Kidney (tissue), 14 donors: Measurements from ENCODE around the gene PNPLA7. TPM values are rescaled to one million over a fixed set of nuclear protein-coding genes. Genes with fewer than 3 reads are reported as not detected.

Experiments used
- DNase-seq, 5 donors: peaks; one replicate each; pipeline ENCODE4 v3.0.0-alpha.2; 2013 to 2020
- FAIRE-seq: peaks from 2 replicates; lab custom pipeline; 2012; peaks lifted over from hg19 to GRCh38; lab: Jason Lieb, UNC
- H3K27ac ChIP-seq, 2 donors: one replicate each; pipeline ENCODE4 v1.7.0; 2013; ENCODE audit warnings: low read depth in 2 of 2, low read length in 2 of 2, inconsistent platforms in 1 of 2
- H3K27me3 ChIP-seq: one replicate; pipeline ENCODE4 v1.7.1; 2013; ENCODE audit warnings: low read length, inconsistent platforms; ENCODE audit not compliant: control insufficient read depth, insufficient read depth
- H3K36me3 ChIP-seq, 3 donors: one replicate each; pipeline versions ENCODE4 v1.7.0 to v1.7.1; 2013; ENCODE audit warnings: low read length in 3 of 3, control low read depth in 1 of 3, inconsistent platforms in 1 of 3; ENCODE audit not compliant: insufficient read depth in 3 of 3, control insufficient read depth in 2 of 3
- H3K4me1 ChIP-seq, 3 donors: one replicate each; pipeline versions ENCODE4 v1.7.0 to v1.7.1; 2013; ENCODE audit warnings: low read length in 3 of 3, inconsistent platforms in 1 of 3, low read depth in 1 of 3; ENCODE audit not compliant: control insufficient read depth in 2 of 3, insufficient read depth in 2 of 3
- H3K4me3 ChIP-seq, 3 donors: one replicate each; pipeline versions ENCODE4 v1.7.0 to v1.8.1; 2013; ENCODE audit warnings: low read length in 3 of 3, control low read depth in 1 of 3, inconsistent platforms in 1 of 3
- H3K9ac ChIP-seq, 3 donors: one replicate each; pipeline versions ENCODE4 v1.7.0 to v1.7.1; 2013; ENCODE audit warnings: low read length in 3 of 3, control low read depth in 1 of 3, inconsistent platforms in 1 of 3
- H3K9me3 ChIP-seq, 3 donors: one replicate each; pipeline versions ENCODE4 v1.7.0 to v1.7.1; 2013; ENCODE audit warnings: low read length in 3 of 3, control low read depth in 1 of 3, inconsistent platforms in 1 of 3; ENCODE audit not compliant: control insufficient read depth in 2 of 3, insufficient read depth in 1 of 3
- CTCF ChIP-seq: IDR thresholded peaks from 3 replicates; pipeline ENCODE4 v1.5.1; 2012; ENCODE audit warnings: mild to moderate bottlenecking, moderate library complexity, borderline replicate concordance; ENCODE audit not compliant: insufficient read depth; ENCODE audit errors: extremely low read depth
- intact Hi-C: fragments of 100-400 bp; cut with DNase I; formaldehyde crosslinking; loops from one replicate; pipeline ENCODE4 v1.11.1; 2022
- polyA plus RNA-seq: library from polyadenylated mRNA; stranded (reverse); fragments of 350-450 nt; fragmentation: Illumina TruSeq; extraction: RNeasy Lipid Tissue Mini Kit (QIAGEN cat#74804); gene quantifications from one replicate; pipeline ENCODE4 v1.2.3, GENCODE V29; 2014; ENCODE audit warnings: low read depth, low replicate concordance; ENCODE audit not compliant: insufficient read depth
- total RNA-seq: library from RNA; stranded (reverse); fragmentation: NEBNext Ultra II Directional; extraction: Animal tissue kit (Norgen Biotek cat#: 25700); gene quantifications from one replicate; pipeline ENCODE4 v1.2.1, GENCODE V29; 2021
- donor health status: control.
- donor health status: control.
- donor health status: control.
- donor health status: control.
- donor health status: control.
- donor health status: DM: yes; HTN: yes; CAD: no.
- donor health status: Normal renal cell carcinoma (clear cell type).

PNPLA7 gene
- total and polyA plus RNA-seq, 2 donors from 2014 or later: 2.1 to 9.6 TPM

- H3K4me1 ChIP-seq: peaks cover 0 to 4% (median 0%) of the 10 kb centered on the region in 3 donors
- no peak overlapping the region for H3K4me3 ChIP-seq
- no peak for FAIRE-seq
- no peak overlapping the region for H3K27ac ChIP-seq
- no peaks in the 10 kb centered on the region for H3K36me3 ChIP-seq
- H3K9me3 ChIP-seq: no peaks in the 10 kb centered on the region
- DNase-seq: no peak
- no peaks in the 10 kb centered on the region for H3K27me3 ChIP-seq
- TF ChIP-seq CTCF: no peak
- intact Hi-C loops: no loop called here
- no peak overlapping the region for H3K9ac ChIP-seq
Observed at GRCh38 chr9:137416006-137416562, 134.1 kb downstream of the PNPLA7 start.

- H3K27ac ChIP-seq: no peak overlapping the region
- DNase-seq (peak in 1 of 5 donors; percentile 50), FAIRE-seq (no peak)
- no peaks in the 10 kb centered on the region for H3K27me3 ChIP-seq
- TF ChIP-seq CTCF: no peak
- H3K4me3 ChIP-seq: no peak overlapping the region
- H3K9ac ChIP-seq: no peak overlapping the region
- H3K9me3 ChIP-seq: no peaks in the 10 kb centered on the region
- intact Hi-C loops: no loop called here
- H3K4me1 ChIP-seq: peaks cover 0 to 8% (median 0%) of the 10 kb centered on the region in 3 donors
- no peaks in the 10 kb centered on the region for H3K36me3 ChIP-seq
Observed at GRCh38 chr9:137415451-137415850, 134.8 kb downstream of the PNPLA7 start.

GRCh38 chr9:137412431-137412830, 137.8 kb downstream of the PNPLA7 start:
- Histone ChIP-seq H3K27ac (no peak overlapping the region), H3K9ac (no peak overlapping the region), H3K9me3 (no peaks in the 10 kb centered on the region), H3K27me3 (no peaks in the 10 kb centered on the region), H3K36me3 (no peaks in the 10 kb centered on the region), H3K4me3 (no peak overlapping the region), H3K4me1 (peaks cover 0 to 8% (median 0%) of the 10 kb centered on the region in 3 donors)
- TF ChIP-seq CTCF: no peak
- intact Hi-C loops: no loop called here
- DNase-seq: peak in 1 of 5 donors; percentile 74
- FAIRE-seq: no peak
